Measurements from ENCODE around the gene PODXL. TPM values are rescaled to one million over a fixed set of nuclear protein-coding genes. Genes with fewer than 3 reads are reported as not detected.

PODXL gene
- polyA plus RNA-seq, 1 experiment, result 0.79 TPM

DNA sequence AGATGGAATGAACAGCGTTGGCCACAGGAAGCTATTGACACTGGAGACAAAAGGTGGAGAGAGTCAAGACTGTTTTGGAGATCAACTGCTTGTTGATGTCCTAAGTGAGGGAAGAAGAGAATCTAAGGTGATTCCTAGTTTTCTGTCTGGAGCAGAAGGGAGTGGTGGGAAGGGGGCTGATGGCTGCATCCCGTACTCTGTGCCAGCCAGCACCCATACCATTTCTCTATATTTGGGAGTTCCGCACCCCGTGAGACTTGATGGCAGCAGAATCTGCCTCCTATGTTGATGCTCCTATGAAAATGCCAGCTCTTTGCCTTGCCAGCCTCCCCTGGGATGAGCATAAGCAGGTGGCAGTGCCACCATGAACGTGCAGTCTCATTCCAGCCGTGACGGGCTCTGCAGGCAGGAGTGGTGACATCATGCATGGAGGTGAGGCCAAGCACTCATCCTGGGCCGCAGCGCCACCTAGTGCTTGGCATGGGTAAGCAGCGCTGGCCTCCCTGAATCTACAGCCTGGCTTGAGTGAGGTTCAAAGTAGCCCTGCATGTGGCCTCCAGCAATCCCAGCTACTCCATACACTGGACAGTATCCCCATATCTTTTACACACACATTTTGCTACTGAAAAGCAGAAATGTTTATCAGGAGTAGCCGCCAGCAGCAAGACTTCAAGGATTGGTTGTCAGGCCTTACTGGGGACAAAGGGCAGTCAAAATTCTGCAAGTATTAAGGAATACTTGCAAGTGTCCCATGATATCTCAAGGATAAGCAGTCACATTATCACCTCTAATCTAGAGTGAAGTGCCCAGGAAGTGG is 43.0 kb downstream of the PODXL start:
- TF ChIP-seq, protein P1, sequence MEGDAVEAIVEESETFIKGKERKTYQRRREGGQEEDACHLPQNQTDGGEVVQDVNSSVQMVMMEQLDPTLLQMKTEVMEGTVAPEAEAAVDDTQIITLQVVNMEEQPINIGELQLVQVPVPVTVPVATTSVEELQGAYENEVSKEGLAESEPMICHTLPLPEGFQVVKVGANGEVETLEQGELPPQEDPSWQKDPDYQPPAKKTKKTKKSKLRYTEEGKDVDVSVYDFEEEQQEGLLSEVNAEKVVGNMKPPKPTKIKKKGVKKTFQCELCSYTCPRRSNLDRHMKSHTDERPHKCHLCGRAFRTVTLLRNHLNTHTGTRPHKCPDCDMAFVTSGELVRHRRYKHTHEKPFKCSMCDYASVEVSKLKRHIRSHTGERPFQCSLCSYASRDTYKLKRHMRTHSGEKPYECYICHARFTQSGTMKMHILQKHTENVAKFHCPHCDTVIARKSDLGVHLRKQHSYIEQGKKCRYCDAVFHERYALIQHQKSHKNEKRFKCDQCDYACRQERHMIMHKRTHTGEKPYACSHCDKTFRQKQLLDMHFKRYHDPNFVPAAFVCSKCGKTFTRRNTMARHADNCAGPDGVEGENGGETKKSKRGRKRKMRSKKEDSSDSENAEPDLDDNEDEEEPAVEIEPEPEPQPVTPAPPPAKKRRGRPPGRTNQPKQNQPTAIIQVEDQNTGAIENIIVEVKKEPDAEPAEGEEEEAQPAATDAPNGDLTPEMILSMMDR (IDR thresholded peaks at IDR 0.05; ENCODE audit: low read depth, low read length), result peak; percentile 98
- Histone ChIP-seq H3K27me3 (ENCODE audit: control insufficient read depth, insufficient read depth, low read length) (no peaks in the 10 kb centered on the region), H3K4me3 (ENCODE audit: low read depth, low read length) (no peak overlapping the region), H3K9me3 (ENCODE audit: control insufficient read depth, insufficient read depth, low read length) (no peaks in the 10 kb centered on the region), H3K27ac (ENCODE audit: low read depth, low read length) (no peak overlapping the region)
- ChIA-PET CTCF (interaction anchor here (0.6 to 5.6 kb wide), 25 partner anchors 8 to 628 kb away, joined by 3 to 50 read pairs (median 4); no protein-coding TSS in a partner anchor), POLR2A (interaction anchor here (0.6 to 0.7 kb wide), 2 partner anchors 37 to 604 kb away, joined by 3 to 9 read pairs; no protein-coding TSS in a partner anchor)
- DNase-seq (ENCODE audit: low read depth, low spot score), result peak; percentile 68

DNA sequence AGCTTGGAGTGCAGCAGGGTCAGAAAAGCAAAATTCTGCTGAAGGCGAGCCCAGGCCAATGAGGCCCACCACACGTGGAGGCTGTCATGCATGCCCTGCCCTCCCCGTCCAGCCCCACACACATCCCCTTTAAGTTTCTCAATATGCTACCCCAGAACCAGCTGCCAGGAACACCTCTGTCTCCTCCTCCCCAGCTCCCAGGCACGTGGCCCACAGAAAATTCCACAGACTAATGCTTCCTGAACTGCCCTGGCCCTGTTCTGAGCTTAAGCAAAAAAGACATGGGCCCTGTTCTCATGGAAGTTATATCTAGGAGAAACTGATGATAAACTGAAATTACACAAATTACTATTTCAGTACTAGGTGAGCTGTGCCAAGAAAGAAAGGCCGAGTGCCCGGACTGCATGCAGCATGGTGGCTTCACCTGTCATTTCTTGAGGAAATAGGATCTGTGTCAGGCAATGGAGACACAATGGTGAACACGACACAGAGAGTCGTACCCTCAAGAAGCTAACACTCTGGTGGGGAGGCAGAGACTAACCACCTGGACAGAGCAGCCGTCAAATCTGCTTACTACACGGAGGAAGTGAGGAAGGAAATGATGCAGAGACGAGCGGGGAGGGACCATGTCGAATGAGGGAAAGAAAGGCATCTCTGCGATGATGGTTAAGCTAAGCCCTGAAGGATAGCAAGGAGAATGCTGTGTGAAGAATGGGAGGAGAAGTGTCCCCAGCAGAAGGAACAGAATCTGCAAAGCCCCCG is 44.5 kb downstream of the PODXL start:
- TF ChIP-seq, protein P1 (IDR thresholded peaks at IDR 0.05; ENCODE audit: low read depth, low read length), result no peak
- Histone ChIP-seq H3K27ac (ENCODE audit: low read depth, low read length) (no peak overlapping the region), H3K27me3 (ENCODE audit: control insufficient read depth, insufficient read depth, low read length) (no peaks in the 10 kb centered on the region), H3K9me3 (ENCODE audit: control insufficient read depth, insufficient read depth, low read length) (no peaks in the 10 kb centered on the region), H3K4me3 (ENCODE audit: low read depth, low read length) (no peak overlapping the region)
- ChIA-PET CTCF (interaction anchor here (0.7 to 5.6 kb wide), 6 partner anchors 9 to 143 kb away, joined by 3 to 50 read pairs (median 22); no protein-coding TSS in a partner anchor), POLR2A (no interaction called here)
- DNase-seq (ENCODE audit: low read depth, low spot score), result no peak

DNA sequence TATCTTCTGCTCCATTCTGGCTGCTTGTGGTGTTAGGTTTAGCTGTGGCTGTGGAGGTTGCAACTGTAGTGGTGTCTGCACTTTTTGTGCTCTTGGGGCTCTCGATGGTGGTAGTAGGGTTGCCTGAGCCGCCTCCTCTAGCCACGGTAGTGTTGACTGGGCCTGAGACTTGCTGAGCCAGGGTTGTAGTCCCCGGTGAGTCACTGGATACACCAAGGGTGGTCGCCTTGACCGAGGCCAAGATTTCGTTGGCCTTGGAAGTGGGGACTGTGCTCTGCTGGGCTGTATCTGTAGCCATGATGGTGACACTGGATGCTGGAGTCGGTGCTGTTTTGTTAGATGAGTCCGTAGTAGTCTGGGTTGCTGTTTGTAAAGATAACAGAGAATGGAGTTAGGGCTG is 45.4 kb downstream of the PODXL start:
- no peak overlapping the region for H3K4me3 ChIP-seq (ENCODE audit: low read depth, low read length)
- no peak overlapping the region for H3K27ac ChIP-seq (ENCODE audit: low read depth, low read length)
- TF ChIP-seq, protein P1 (IDR thresholded peaks at IDR 0.05; ENCODE audit: low read depth, low read length), result no peak
- ChIA-PET POLR2A (no interaction called here), CTCF (interaction anchor here (0.6 to 5.6 kb wide), 3 partner anchors 11 to 612 kb away, joined by 3 to 33 read pairs (median 25); no protein-coding TSS in a partner anchor)
- H3K27me3 ChIP-seq (ENCODE audit: control insufficient read depth, insufficient read depth, low read length), result no peaks in the 10 kb centered on the region
- DNase-seq (ENCODE audit: low read depth, low spot score), result no peak
- H3K9me3 ChIP-seq (ENCODE audit: control insufficient read depth, insufficient read depth, low read length), result no peaks in the 10 kb centered on the region

DNA sequence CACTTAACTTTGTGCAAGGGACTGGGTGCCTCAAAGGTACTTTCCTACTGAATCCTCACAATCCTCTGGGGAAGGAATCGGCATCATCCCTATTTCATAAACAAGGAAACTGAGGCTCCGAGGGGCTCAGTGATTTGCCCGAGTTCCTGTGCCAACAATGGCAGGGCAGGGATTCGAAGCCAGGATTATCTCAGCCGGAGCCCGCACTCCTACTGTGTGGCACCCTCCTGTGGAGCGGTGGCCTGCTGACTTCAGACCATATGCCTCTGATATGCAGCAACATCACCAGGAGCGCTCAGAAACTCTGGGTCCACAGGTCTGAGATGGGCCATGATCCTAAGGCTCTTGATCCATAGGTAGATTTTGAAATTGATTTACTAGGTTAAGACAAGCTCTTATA is 46.6 kb downstream of the PODXL start:
- H3K27me3 ChIP-seq (ENCODE audit: control insufficient read depth, insufficient read depth, low read length), result no peaks in the 10 kb centered on the region
- POLR2A ChIA-PET, result no interaction called here
- no peaks in the 10 kb centered on the region for H3K9me3 ChIP-seq (ENCODE audit: control insufficient read depth, insufficient read depth, low read length)
- TF ChIP-seq, protein P1 (IDR thresholded peaks at IDR 0.05; ENCODE audit: low read depth, low read length), result no peak
- CTCF ChIA-PET, result interaction anchor here (6.9 kb wide), 1 partner anchor 146 kb away, joined by 85 read pairs; no protein-coding TSS in a partner anchor
- H3K4me3 ChIP-seq (ENCODE audit: low read depth, low read length), result no peak overlapping the region
- H3K27ac ChIP-seq (ENCODE audit: low read depth, low read length), result no peak overlapping the region
- no peak for DNase-seq (ENCODE audit: low read depth, low spot score)

Measured in AG04450 (cell line).